Endothelial cell of umbilical vein (primary cell): ENCODE measurements around the gene AWAT2.

ENCODE experiments used
- EZH2 ChIP-seq: IDR thresholded peaks from 2 replicates; pipeline ENCODE4 v1.6.1; 2012; ENCODE audit warnings: borderline replicate concordance, low read depth, mild to moderate bottlenecking, moderate library complexity, low read length, inconsistent platforms; ENCODE audit not compliant: severe bottlenecking
- FOS ChIP-seq: IDR thresholded peaks from 2 replicates; pipeline ENCODE4 v1.6.1; 2011; ENCODE audit warnings: mild to moderate bottlenecking, low read length, moderate library complexity, borderline replicate concordance; ENCODE audit not compliant: insufficient read depth
- MYC ChIP-seq: IDR thresholded peaks from one replicate; pipeline ENCODE4 v1.6.1; 2011; ENCODE audit warnings: mild to moderate bottlenecking, low read depth, low read length
- POLR2A ChIP-seq: IDR thresholded peaks from 2 replicates; pipeline ENCODE4 v1.6.1; 2012; ENCODE audit warnings: low read depth, mild to moderate bottlenecking, control low read depth, low read length
- POLR2AphosphoS5 ChIP-seq: IDR thresholded peaks from 2 replicates; pipeline ENCODE4 v1.6.1; 2012; ENCODE audit warnings: low read depth, mild to moderate bottlenecking, control low read depth, low read length, moderate library complexity; ENCODE audit not compliant: insufficient read depth
- TF ChIP-seq, protein P1 (sequence below), 2 donors: IDR thresholded peaks; 1 replicate in 1 of 2; 2 replicates in 1 of 2; pipeline ENCODE4 v1.5.1; 2011; ENCODE audit warnings: low read length in 2 of 2, mild to moderate bottlenecking in 2 of 2, moderate library complexity in 2 of 2, control low read depth in 1 of 2, inconsistent platforms in 1 of 2, low read depth in 1 of 2; ENCODE audit not compliant: insufficient read depth in 1 of 2; ENCODE audit errors: extremely low read depth in 1 of 2
- TF ChIP-seq, protein P2 (sequence below): IDR thresholded peaks from 2 replicates; pipeline ENCODE4 v1.6.1; 2011; ENCODE audit not compliant: insufficient read depth, insufficient read length

DNA sequence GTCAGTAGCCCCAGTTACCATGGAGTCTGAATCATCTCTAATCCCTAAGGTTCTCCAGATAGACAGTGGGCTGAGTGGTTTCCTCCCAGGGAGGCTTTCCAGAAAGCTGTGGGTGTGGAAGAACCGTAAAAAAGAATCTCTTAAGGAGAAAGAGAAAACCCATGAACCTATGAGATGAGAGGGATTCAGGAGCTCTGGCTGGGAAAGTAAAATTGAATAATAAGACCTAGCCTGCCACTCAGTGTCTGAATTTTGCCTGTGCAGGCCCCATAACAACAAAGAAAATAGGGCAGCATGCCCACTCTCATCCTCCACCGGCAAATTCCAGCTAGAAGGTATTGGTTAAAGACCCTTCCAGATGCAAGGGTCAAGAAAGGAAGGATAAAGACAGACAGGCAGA is 16.9 kb downstream of the AWAT2 start:
- TF ChIP-seq EZH2 (no peak), POLR2AphosphoS5 (no peak), POLR2A (no peak), FOS (no peak), MYC (no peak)
- TF ChIP-seq, protein P1, sequence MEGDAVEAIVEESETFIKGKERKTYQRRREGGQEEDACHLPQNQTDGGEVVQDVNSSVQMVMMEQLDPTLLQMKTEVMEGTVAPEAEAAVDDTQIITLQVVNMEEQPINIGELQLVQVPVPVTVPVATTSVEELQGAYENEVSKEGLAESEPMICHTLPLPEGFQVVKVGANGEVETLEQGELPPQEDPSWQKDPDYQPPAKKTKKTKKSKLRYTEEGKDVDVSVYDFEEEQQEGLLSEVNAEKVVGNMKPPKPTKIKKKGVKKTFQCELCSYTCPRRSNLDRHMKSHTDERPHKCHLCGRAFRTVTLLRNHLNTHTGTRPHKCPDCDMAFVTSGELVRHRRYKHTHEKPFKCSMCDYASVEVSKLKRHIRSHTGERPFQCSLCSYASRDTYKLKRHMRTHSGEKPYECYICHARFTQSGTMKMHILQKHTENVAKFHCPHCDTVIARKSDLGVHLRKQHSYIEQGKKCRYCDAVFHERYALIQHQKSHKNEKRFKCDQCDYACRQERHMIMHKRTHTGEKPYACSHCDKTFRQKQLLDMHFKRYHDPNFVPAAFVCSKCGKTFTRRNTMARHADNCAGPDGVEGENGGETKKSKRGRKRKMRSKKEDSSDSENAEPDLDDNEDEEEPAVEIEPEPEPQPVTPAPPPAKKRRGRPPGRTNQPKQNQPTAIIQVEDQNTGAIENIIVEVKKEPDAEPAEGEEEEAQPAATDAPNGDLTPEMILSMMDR (IDR thresholded peaks at IDR 0.05; ENCODE audit: extremely low read depth in 1 of 2, insufficient read depth in 1 of 2, low read depth in 1 of 2, low read length in 2 of 2): no peak
- TF ChIP-seq, protein P2, sequence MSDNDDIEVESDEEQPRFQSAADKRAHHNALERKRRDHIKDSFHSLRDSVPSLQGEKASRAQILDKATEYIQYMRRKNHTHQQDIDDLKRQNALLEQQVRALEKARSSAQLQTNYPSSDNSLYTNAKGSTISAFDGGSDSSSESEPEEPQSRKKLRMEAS: no peak
